Activated naive CD4-positive, alpha-beta T cell (primary cell): ENCODE measurements around the gene IFNA7.
"Not testable (repeated sequence)": the region's sequence is repeated elsewhere in the genome, so short reads cannot be mapped to it uniquely, and the experiment has no call there.

Source experiments
- DNase-seq, 4 experiments: peaks; one replicate each; lab custom pipeline; 2025; lab: John Stamatoyannopoulos, UW

The IFNA7 gene

DNA sequence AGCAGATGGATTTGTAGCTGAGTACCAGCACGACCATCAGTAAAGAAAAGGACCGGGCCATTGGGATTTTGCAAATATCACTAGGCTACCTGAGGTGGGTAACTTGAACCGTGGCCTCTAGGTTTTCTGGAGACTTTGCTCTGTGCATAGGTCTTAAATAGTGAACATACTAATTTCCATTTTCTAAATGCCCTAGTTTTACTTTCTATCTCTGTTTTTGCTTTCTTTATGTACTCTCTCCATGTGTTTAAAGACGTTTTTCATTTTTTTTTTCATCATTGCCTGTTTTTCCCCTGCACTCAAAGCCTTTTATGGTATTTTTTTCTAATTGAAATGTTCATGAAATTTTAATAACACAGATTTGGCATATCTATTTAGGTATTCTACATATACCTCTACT is at the start of gene IFNA7:
TSS of gene IFNA7 (minus strand) at position 101 of the 400 bp plus-strand sequence. CDS start at position 61, 40 bp downstream.
- DNase-seq = not testable (repeated sequence)

DNA sequence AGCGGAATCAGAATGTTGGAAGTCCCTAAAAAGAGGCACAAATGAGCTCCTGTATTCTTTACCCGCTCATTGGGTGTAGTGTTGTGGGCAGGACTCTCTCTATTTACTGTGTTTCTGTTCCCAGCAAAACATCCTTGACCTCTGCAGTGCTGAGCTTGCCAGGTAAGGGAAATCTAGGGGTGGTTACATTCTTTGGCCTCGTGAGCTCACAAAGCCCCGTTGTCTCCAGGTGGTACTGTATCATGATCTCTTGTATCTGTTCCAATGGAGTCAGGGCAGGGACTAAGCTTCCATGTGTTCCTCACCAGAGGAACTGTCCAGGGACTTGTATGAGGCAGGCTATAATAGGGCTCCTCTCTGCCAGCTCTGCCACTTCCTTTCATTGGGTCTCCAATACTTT is 49.6 kb upstream of the IFNA7 start:
- DNase-seq = no peak

DNA sequence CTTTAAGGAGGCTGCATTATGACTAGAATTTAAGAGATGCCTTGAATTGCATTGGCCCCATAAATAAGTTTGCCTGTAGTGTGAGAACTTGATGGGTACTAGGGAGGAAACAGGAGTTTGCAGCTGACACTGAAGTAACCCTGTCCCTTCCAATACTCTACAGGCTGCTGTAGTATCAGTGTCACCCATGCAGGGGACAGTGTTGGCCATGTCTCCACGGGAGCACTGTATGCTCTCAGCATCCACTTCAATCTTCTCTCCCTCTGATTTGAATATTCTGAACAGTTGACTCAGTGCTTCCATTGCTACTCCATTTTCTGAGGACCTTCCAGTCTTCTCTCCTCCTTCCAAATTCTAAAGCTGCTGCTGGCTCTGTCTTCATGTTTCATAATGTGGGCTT is 49.2 kb upstream of the IFNA7 start:
- DNase-seq = no peak

DNA sequence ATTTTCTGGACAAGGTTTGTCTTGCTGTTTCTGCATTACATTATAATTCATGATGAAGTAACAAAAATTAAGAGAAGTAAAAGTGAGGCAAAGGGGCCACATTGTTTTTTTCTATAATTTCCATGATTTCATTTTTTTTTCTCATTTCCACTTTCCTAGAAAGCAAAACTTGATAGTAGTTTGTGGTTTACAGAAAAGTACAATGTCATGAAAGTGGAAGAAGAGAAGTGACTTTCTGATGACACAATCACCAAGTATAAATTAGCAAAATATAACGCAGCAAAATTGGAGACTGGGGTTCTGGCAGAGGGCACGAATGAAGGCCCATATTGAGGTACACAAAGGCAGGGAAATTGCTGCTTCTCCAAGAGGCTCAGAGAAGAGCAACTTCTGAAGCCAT is 42.8 kb upstream of the IFNA7 start:
- no peak for DNase-seq

DNA sequence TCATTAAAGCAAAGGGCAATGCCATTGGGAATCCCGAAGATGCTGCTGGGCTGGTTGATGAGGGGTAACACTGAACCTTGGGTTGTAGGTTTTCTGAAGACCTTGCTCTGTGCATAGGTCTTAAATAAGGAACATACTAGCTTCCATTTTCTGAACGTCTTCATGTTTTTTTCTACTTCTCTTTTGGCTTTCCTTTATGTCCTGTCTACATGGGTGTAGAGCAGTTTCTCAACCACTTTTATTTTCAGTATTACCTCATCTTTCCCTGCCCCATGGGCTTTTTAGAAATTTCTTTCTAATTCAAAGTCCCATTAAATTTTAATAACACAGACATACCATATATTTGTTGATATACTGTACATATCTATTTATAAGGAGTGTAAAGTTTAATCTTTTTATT is 37.9 kb upstream of the IFNA7 start, which contains the start of gene IFNA14:
TSS of gene IFNA14 (minus strand) at position 95 of the 400 bp plus-strand sequence. CDS start at position 25, 70 bp downstream.
- DNase-seq = no peak

DNA sequence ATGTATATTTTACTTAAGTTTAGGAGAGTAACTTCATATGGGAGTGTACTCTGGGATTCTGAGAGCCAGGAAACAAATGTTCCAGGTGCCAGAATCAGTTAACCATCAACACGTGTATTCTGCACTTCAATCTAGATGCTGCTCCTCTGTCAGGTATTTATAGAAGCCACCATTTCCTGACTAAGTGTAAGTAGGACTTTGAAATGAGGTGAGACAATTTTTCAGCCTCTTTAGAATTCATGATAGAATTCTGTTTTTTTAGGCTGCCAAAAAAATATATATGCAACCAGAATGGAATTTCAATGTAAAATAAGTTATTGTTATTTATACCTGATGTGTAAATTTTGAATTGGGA is 34.3 kb upstream of the IFNA7 start:
- DNase-seq = not testable (repeated sequence)

DNA sequence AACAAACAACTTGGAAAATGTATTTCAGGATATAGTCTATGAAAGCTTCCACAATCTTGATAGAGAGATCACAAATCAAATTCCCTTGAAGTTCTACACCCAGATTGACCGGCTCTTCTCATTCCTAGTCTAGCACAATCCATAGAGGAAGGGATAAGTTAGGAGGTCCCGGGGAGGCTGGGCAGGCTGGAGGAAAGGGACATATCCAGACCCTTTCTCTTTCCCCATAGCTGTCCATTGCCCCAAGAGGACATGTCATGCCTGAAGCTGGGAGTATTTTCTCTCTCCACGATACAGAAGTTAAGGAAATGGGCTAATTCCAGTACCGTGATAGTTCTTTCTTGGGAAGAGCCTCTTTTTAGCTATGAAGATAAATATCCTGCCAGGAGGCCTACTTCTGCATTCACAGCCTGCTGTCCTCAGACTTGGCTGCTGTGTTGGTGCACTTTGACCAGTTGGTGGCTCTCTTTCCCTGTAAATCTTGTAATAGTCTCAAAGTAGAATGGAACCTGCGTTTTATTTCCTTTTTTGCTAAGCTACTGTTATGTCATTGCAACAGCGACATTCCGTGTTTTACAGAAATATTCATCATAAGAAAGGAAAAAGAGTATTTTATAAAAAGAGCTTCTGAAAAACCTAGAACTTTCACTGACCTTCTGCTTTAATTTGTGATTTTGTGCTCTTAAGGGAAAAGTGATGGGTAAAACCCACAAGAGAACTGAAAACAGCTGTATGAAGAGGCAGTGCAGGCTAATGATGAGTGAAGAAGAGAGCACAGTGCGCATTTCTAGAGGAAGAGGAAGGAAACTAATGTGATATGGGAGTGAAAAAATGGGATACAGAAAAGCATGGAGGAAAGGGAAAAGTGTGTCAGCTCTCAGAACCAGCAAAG is 33.7 kb upstream of the IFNA7 start:
- DNase-seq = not testable (repeated sequence)

DNA sequence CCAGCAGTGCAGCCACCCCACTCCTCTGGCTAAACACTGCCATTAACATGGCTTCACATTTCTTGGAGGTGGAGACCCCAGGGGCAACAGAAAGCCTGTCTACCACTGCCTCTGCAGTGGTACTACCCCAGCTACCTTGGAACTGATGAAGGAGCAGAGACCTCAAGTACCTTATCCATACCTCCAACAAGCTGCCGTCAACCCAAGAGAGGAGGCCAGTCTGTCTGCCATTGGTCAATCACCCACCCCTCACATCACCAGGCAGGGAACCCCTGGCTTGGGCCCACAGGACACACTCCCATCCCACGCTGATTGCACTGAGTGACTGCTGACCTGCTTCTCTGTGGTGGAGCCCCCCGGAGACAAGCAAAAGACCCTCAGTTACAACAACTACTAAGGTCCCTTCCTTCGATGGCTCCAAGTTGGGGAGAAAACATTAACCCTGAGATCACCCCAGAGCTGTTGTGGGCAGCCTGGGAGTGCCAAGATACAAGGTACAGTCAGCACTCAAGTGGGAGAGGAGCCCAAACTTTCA is 32.2 kb upstream of the IFNA7 start:
- no peak for DNase-seq

DNA sequence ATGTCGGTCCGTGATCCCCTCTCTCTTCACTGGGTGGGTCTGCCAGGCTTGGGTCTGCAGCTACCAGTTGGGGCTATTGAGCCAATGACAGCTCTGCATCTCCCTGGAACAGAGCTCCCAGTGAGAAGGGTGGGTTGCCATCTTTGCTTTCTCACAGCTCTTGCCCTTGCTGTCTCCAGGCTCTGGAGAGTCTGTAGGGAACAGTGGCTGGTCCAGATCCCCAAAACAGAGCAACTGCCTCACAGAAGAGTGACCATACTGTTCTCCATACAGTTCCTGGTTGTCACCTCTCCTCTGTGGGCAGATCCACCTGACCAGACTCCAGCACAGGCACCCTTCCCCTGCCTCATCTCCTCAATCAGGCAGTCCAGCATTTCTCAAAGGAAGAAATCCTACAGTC is 31.3 kb upstream of the IFNA7 start:
- DNase-seq = no peak

DNA sequence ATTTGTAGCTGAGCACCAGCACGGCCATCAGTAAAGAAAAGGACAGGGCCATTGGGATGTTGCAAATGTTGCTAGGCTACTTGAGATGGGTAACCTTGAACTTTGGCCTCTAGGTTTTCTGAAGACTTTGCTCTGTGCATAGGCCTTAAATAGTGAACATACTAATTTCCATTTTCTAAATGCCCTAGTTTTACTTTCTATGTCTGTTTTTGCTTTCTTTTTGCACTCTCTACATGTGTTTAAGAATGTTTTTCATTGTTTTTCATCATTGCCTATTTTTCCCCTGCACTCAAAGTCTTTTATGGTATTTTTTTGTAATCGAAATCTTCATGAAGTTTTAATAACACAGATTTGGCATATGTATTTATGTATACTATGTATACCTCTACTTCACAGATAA is 26.1 kb upstream of the IFNA7 start, which contains the start of gene IFNA17:
TSS of gene IFNA17 (minus strand) at position 101 of the 400 bp plus-strand sequence. CDS start at position 52, 49 bp downstream.
- no peak for DNase-seq

DNA sequence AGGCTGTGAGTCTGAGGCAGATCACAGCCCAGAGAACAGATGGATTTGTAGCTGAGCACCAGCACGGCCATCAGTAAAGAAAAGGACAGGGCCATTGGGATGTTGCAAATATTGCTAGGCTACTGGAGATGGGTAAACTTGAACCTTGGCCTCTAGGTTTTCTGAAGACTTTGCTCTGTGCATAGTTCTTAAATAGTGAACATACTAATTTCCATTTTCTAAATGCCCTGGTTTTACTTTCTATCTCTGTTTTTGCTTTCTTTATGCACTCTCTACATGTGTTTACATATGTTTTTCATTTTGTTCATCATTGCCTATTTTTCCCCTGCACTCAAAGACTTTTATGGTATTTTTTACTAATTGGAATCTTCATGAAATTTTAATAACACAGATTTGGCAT is 15.2 kb upstream of the IFNA7 start, which contains the start of gene IFNA16:
TSS of gene IFNA16 (minus strand) at position 101 of the 400 bp plus-strand sequence. CDS start at position 95, 6 bp downstream.
- DNase-seq = not testable (repeated sequence)

DNA sequence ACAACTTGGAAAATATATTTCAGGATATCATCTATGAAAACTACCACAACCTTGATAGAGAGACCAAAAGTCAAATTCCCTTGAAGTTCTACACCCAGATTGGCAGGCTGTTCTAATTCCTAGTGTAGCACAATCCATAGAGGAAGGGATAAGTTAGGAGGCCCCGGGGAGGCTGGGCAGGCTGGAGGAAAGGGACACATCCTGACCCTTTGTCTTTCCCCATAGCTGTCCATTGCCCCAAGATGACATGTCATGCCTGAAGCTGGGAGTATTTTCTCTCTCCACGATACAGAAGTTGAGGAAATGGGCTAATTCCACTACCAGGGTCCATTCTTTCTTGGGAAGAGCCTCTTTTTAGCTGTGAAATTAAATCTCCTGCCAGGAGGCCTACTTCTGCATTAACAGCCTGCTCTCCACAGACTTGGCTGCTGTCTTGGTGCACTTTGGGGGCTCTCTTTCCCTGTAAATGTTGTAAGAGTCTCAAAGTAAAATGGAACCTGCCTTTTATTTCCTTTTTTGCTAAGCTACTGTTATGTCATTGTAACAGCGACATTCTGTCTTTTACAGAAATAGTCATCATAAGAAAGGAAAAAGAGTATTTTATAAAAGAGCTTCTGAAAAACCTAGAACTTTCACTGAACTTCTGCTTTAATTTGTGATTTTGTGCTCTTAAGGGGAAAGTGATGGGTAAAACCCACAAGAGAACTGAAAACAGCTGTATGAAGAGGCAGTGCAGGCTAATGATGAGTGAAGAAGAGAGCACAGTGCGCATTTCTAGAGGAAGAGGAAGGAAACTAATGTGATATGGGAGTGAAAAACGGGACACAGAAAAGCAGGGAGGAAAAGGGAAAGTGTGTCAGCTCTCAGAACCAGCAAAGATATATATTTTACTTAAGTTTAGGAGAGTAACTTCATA is 11.7 kb upstream of the IFNA7 start:
- DNase-seq = not testable (repeated sequence)

DNA sequence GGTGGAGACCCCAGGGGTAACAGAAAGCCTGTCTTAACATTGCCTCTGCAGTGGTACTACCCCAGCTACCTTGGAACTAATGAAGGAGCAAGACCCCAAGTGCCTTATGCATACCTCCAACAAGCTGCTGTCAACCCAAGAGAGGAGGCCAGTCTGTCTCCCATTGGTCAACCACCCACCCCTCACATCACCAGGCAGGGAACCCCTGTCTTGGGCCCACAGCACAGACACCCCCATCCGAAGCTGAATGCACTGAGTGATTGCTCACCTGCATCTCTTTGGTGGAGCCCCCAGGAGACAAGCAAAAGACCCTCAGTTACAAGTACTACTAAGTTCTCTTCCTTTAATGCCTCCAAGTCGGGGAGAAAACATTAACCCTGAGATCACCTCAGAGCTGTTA is 10.2 kb upstream of the IFNA7 start:
- DNase-seq = not testable (repeated sequence)

DNA sequence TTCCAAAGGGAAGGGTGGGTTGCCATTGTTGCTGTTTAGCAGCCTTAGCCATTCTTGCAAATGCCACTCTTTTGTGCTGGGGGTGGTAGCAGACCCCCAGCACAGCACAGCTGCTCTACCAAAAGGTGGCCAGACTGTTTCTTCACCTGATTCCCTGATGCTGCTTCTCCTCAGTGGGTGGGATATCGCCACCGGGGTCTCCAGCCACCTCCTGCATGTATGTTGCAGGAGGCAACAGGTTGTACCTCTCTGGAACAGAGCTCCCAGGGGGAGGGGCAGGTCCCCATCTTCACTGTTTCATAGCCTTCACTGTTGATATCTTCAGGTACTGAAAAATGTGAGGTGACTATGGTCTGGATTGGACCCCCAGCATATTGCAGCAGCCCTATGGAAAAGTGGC is 8.8 kb upstream of the IFNA7 start:
- DNase-seq = not testable (repeated sequence)

DNA sequence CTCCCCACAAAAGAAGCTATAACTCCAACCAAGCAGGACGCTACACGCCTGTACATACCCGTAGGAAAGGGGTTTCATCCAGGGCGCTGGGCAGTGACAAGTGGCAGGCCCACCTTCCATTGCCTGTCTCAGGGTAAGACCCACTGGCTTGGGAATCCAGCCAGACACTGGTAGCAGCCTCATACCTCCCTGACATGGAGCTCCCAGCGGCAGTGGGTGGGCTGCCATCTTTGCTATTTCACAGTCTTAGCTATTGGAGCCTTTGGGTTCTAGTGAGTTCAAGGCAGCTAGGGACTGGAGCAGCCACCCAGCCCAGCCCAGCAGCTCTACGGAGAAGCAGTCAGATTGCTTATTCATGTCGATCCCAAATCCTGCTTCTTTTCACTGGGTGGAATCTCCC is 8.3 kb upstream of the IFNA7 start:
- no peak for DNase-seq

DNA sequence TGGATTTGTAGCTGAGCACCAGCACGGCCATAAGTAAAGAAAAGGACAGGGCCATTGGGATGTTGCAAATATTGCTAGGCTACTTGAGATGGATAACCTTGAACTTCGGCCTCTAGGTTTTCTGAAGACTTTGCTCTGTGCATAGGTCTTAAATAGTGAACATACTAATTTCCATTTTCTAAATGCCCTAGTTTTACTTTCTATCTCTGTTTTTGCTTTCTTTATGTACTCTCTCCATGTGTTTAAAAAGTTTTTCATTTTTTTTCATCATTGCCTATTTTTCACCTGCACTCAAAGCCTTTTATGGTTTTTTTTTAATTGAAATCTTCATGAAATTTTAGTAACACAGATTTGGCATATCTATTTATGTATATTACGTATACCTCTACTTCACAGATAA is 5.0 kb upstream of the IFNA7 start, which contains the start of gene IFNA10:
TSS of gene IFNA10 (minus strand) at position 101 of the 400 bp plus-strand sequence. CDS start at position 55, 46 bp downstream.
- not testable (repeated sequence) for DNase-seq

DNA sequence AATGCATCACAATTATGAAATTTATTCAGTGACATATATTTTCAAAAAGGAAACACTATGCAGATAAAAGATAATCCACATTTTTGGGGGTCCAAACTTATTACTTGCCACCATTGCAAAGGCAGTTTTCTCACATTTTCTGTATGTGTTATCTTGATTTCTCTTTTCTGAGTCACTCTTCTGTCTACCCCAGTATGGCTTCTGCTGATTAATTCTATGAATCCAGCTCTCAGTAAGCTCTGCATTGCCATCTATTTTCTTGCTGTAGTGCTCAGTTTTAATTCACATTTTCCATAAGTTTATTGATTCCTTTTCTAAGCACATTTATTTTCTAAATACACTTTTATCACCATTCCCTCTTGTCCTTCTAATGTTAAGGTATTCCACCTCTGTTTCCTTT is 3.2 kb upstream of the IFNA7 start:
- no peak for DNase-seq

DNA sequence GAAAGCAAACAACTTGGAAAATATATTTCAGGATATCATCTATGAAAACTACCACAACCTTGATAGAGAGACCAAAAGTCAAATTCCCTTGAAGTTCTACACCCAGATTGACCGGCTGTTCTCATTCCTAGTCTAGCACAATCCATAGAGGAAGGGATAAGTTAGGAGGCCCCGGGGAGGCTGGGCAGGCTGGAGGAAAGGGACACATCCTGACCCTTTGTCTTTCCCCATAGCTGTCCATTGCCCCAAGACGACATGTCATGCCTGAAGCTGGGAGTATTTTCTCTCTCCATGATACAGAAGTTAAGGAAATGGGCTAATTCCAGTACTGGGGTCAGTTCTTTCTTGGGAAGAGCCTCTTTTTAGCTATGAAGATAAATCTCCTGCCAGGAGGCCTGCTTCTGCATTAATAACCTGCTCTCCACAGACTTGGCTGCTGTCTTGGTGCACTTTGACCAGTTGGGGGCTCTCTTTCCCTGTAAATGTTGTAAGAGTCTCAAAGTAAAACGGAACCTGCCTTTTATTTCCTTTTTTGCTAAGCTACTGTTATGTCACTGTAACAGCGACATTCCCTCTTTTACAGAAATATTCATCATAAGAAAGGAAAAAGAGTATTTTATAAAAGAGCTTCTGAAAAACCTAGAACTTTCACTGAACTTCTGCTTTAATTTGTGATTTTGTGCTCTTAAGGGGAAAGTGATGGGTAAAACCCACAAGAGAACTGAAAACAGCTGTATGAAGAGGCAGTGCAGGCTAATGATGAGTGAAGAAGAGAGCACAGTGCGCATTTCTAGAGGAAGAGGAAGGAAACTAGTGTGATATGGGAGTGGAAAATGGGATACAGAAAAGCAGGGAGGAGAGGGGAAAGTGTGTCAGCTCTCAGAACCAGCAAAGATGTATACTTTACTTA is 6.9 kb downstream of the IFNA7 start:
- not testable (repeated sequence) for DNase-seq

DNA sequence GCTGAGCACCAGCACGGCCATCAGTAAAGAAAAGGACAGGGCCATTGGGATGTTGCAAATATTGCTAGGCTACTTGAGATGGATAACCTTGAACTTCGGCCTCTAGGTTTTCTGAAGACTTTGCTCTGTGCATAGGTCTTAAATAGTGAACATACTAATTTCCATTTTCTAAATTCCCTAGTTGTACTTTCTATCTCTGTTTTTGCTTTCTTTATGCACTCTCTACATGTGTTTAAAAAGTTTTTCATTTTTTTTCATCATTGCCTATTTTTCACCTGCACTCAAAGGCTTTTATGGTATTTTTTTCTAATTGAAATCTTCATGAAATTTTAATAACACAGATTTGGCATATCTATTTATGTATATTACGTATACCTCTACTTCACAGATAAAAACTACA is 14.5 kb downstream of the IFNA7 start, which contains the start of gene IFNA4:
TSS of gene IFNA4 (minus strand) at position 101 of the 400 bp plus-strand sequence. CDS start at position 45, 56 bp downstream.
- not testable (repeated sequence) for DNase-seq
